GM12891 (cell line): ENCODE results near the gene SYT17.

Experiments
- POLR2A ChIP-seq: IDR thresholded peaks from 2 replicates; pipeline ENCODE4 v1.6.1; 2011; ENCODE audit warnings: low read depth, low read length, control low read depth
- TAF1 ChIP-seq: IDR thresholded peaks from 2 replicates; pipeline ENCODE4 v1.6.1; 2011; ENCODE audit warnings: low read depth, low read length, control low read depth

DNA sequence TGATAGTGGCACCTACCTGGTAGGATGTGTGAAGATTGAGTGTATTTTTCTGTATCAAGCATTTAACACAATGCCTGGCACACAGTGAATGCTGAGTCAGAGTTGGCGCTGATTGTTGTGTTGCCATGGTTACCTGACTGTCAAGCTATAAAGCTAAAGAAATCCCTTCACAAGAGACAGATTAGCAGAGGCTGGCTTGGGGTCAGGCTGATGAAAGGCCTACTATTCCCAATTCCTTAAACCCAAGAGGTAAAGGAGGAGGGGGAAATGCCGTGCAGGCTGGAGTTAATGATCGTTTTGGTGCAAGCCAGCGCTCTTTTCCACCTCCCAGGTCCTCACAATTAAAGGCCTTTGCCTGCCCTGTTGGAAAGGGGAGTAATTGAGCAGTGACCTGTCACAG, 123.4 kb downstream of the SYT17 start:
- TF ChIP-seq POLR2A (no peak), TAF1 (no peak)
